GM18511 (cell line): ENCODE data around the gene ETV7.

ENCODE experiments used
- ATAC-seq: cut with Tn5 transposase; IDR thresholded peaks from one replicate; pipeline ENCODE4 v1.9.1; 2021; ENCODE audit warnings: mild to moderate bottlenecking, moderate library complexity; ENCODE audit not compliant: unreplicated experiment

The ETV7 gene

DNA sequence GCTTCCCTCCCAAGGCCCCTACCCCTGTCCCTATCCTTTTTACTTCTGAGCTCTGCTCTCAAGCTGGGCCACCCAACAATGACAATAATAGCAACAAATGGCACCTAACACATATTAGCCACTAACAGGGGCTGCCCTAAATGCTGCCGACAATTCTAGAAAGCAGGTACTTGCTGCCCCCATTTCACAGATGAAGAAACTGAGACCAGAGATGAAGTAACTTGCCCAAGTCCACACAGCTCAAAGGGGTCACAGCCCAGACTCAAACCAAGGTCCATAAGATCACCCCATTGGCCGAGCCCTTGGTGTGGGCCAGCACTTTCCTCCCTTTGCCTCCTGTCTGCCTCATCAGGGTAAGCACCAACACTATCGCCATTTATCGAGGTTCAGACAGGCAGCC is 62.8 kb downstream of the ETV7 start:
- no peak for ATAC-seq

GRCh38 chr6:36324191-36324590 is 63.3 kb downstream of the ETV7 start:
- ATAC-seq, result no peak

DNA sequence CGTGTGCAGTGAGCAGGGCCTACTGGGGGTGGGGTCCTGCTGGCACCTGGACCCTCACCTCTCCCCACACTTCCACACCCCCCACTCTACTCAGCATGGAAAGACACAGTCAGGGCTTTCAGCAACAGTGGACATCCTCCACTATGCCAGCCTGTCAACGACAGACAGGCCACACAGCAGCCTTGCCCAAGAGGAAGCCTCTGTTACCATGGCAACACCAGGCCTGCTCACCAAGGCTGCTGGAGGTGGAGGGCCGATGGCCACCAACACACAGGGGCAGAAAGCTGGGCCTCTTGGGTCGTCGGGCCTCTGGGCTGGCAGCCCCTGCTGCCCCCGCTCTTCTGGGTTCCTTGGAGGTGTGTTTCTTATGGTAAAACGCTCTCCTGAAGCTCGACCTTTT is 64.4 kb downstream of the ETV7 start:
- no peak for ATAC-seq

GRCh38 chr6:36322591-36322990 is 64.9 kb downstream of the ETV7 start:
- no peak for ATAC-seq

GRCh38 chr6:36320475-36320874 is 67.0 kb downstream of the ETV7 start:
- no peak for ATAC-seq

GRCh38 chr6:36319821-36320220 is 67.6 kb downstream of the ETV7 start:
- ATAC-seq, result no peak

GRCh38 chr6:36319436-36319762 is 68.1 kb downstream of the ETV7 start:
- no peak for ATAC-seq

DNA sequence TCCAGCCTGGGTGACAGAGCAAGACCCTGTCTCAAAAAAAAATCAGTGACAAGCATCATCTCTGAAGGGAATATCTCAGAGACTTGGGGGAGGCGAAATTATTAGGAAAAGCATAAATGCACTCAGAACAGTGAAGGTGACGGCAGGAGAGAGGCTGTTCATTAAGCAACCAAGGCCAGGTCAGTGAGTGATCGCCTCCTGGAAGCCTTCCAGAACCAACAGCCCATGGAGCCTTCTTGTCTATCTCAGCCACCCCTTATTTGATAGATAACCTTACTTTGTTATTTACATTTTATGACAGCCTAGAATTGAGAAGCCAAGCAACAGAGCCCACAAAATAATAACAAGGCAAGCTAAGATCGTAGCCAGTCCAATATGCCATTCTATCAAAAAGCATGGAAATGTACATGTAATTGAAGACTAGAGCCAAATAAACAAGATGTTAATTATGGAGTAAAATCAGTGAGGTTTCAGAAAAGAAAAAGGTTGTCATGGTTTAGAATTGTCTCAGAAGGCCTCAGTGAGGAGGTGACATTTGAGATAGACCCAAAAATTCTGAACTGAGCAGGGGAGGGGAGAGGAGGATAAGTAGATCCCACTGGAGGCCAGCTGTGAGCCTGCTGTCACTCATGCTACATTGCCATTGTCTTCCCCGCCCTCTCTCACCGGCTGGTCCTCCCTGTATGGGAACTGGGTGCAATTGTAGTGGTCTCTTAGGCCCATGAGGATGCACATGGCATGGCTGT is 68.6 kb downstream of the ETV7 start:
- no peak for ATAC-seq

DNA sequence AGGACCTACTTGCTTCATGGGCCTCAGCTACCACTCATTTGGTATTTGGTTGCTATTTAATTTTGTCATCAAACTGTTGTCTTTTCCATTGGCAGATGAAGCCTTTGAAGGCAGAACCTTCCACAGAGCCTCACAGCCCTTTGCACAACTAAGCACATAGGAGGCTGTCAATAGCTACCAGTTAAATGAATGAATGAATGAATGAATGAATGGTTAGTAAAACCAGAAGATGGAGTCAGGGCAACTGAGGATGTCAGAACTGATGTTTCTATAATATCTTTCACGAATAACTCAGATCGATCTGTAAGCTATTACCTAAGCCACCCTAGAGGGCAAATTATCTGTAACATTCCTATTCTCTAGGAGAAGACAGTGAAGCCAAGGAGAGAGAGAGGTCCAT is 69.8 kb downstream of the ETV7 start:
- no peak for ATAC-seq
